ENCODE results near the gene FKBP15.

- TF ChIP-seq YY1 (IDR thresholded peaks at IDR 0.05; ENCODE audit: low read depth, low read length) (no peak), EP300 (IDR thresholded peaks at IDR 0.05; ENCODE audit: borderline replicate concordance in 1 of 2, low read depth in 2 of 2, low read length in 2 of 2) (no peak), POLR2A (IDR thresholded peaks at IDR 0.05; ENCODE audit: control extremely low read depth in 1 of 2, low read depth in 2 of 2, low read length in 2 of 2) (no peak)
- TF ChIP-seq, protein P1, sequence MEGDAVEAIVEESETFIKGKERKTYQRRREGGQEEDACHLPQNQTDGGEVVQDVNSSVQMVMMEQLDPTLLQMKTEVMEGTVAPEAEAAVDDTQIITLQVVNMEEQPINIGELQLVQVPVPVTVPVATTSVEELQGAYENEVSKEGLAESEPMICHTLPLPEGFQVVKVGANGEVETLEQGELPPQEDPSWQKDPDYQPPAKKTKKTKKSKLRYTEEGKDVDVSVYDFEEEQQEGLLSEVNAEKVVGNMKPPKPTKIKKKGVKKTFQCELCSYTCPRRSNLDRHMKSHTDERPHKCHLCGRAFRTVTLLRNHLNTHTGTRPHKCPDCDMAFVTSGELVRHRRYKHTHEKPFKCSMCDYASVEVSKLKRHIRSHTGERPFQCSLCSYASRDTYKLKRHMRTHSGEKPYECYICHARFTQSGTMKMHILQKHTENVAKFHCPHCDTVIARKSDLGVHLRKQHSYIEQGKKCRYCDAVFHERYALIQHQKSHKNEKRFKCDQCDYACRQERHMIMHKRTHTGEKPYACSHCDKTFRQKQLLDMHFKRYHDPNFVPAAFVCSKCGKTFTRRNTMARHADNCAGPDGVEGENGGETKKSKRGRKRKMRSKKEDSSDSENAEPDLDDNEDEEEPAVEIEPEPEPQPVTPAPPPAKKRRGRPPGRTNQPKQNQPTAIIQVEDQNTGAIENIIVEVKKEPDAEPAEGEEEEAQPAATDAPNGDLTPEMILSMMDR (IDR thresholded peaks at IDR 0.05; ENCODE audit: control extremely low read depth in 1 of 3, insufficient read depth in 1 of 3, low read depth in 1 of 3, low read length in 3 of 3): no peak
Measured at GRCh38 chr9:113210815-113211214, 10.3 kb downstream of the FKBP15 start.

All from H1 (cell line).